GM20431 (cell line): ENCODE results near the gene NOS1AP.

Experiments used
- in situ Hi-C: fragments of 300-500 bp; cut with MseI, MboI; formaldehyde crosslinking; loops from one replicate; pipeline ENCODE4 v1.15.0; 2020; ENCODE audit warnings: low sequenced_read_pairs; ENCODE audit not compliant: unreplicated experiment

Gene NOS1AP

DNA sequence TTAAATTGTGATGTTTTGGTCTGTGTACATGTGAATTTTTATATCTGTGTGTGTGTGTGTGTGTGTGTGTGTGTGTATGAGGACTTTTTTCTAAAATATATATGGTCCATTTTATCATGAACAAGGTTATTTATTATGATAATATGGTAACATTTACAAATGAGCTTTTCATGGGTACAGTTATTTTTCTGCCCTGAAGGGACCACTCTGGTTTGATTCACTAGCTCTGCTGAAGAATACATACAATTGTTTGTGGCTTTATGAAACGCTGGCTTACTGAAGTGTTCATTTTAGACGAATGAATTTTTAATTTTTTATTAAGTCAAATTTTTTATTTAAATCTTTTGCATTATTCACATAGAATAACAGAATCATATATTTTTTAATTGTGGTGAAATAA lies 235.2 kb downstream of the NOS1AP start:
- in situ Hi-C loops: no loop called here

DNA sequence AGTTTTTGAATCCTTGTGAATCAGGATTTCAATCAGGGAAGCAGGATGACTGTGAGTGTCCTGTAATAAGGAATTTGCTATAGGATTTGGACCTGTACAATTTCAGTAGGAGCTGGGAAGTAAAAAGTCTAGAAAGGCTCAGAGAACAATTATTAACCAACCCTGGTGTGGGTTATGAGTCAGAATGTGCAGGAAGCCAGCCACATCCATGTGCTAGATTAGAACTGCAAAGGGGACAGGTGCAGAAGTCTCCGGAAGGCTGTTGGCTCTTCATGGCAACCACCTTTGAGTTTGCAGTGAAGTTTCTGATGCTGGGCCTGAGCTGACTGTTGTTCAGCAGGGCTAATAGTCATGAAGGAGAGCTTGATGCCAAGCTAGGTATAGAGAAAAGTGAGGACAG lies 236.5 kb downstream of the NOS1AP start:
- in situ Hi-C loops: no loop called here

DNA sequence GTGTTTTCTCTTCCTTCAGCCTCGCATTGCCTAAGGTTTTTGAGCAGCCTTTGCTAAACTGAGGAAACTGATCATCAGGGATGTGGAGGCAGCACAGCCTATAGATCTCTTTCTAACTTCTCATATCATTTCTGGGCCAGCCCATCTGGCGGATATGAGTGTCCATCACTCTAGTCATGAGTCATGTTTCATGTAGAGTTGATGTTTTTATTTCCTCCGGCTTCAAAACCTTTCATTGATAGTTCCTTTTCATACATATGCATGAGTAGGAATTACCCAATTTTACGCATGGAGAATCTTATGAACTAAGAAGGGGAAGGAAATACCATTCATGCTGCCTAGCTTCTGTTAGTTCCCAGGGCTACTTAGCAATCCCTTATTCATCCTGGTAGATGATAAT lies 240.8 kb downstream of the NOS1AP start:
- in situ Hi-C loops: no loop called here

DNA sequence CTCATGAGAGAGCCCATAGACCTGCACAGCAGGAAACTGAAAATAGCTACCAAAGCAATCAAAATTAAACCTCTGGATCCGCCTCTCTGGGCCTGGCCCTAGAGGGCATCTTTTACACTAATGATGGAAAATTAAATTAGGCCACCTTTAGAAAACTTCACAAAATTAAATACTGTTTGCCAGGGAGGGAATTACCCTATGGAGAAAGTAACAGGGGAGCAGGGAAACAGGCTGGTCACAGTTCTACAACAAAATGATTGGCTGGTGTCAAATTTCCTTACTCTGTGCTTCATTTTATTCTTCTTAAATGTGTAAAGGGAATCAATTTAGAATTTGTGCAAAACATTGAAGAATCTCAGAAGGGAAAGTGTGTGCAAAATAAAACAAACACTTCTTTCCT lies 244.7 kb downstream of the NOS1AP start:
- in situ Hi-C loops: no loop called here

DNA sequence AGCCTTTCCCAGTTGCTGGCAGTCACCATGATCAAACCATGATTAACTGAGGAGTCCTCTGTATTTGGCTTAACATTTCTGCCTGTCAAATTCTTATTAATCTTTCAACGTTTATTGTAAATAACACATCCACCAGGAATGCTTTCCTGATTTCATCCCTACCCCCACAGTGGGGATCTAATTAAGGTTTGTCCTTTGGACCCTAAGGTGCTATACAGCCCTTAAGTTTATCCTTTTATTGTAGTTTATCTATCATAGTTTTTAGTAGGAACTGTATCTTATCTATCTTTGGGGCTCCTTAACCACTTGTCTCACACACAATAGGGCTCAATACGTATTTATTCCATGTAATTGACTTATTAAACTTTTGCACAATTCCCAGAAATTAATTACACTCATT lies 246.2 kb downstream of the NOS1AP start:
- in situ Hi-C loops: no loop called here

DNA sequence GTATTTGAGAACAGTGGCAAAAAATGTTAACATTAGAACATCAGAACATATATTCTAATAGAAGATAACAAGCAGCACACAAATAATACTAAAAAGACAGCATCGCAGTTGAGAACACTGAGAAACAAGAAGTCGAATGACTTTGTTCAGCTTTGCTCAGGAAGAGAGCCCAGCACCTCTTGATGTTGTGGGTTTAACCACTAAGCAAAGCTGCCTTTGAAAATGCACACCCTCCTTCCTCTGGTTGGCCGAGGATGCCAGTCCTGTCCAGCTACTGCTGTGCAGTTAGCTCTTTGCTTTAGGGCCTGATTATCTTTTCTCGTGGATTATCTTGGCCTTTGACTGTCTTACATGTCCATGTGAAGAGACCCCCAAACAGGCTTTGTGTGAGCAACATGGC lies 246.7 kb downstream of the NOS1AP start:
- in situ Hi-C loops: no loop called here

DNA sequence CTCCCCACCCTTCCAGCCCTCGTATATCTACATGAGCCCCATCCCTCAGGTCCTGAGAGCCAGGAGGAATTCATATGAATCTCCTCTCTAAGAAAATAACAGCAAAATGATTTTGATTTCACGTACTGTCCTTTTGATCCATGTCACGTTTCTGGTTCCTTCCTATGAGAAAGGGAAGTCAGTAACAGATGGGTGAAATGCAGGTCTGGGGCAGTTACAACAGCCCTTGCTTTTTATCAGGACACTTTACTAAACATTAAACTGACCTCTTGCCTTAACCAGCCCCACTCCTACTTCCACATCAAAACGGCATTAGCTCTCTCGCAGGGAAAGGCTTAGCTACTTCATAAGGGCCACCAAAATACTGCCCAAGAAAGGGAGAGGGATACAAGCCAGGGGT lies 248.1 kb downstream of the NOS1AP start:
- in situ Hi-C loops: no loop called here

DNA sequence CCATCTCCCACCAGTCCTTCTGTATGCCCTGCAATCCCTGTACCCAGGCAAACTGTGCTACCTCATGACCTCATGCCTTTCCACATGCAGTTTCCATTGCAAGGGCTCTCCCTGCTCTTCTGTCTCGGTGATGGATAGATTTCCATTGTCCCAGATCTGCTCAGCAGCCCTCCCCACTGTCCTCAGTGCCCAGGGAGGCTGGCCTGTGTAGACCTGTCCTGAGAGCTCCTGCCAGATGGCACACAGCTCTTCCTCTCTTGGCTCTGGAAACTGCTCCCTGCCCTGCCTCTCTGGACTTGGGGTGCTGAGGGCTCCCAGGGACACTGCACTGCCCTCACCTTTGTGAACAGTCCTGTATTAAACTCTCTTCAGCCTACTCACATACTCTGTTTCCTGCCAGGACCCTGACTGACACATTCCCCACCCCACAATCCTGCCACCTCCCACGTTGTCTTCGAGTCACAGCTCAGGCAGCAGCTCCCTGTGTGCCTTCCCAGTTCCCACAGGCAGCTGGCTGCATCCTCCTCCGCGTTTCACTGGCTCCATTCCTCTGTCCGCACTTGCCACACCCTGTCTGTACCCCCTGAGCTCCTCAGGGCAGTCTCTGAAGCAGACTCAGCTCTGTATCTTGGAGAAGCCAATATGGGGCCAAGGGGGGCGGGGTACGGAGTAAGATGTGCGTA lies 250.1 kb downstream of the NOS1AP start:
- in situ Hi-C loops: no loop called here

DNA sequence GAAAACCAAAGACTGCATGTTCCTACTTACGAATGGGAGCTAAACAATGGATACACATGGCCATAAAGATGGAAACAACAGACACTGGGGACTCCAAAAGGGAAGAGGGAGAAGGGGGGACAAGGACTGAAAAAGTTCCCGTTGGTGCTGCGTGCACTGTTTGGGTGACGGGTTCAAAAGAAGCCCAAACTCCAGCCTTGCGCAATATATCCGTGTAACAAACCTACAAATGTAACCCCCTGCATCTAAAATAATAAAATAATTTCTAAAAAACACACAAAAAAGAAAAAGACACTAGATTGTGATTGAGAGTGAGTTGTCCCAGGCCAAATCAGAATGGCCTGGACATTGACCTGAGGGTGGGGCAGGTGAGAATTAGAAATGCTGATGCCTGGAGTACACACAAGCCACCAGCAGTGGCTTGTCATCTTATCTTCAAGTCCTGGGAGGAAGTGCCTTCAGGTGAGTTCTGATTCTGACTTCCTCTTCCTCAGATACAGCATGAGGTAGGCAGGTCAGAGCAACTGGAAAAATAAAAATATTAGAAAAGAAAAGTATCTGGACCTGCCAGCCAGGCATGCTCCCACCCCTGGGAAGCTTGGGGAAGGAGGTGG lies 252.4 kb downstream of the NOS1AP start:
- in situ Hi-C loops: no loop called here

DNA sequence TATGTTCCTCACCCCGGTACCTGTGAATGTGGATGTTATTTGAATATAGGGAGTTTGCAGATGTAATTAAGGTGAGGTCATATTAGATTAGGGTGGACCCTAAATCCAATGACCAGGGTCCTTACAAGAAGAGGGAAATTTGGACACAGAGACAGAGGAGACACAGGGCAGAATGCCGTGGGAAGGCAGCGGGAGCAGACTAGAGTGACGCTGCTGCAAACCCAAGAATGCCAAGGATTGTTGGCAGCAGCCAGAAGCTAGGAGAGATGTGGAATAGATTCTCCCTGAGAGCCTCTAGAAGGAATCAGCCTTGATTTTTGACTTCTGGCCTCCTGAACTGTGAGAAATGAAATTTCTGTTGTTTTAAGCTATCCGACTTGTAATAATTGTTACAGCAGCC lies 253.5 kb downstream of the NOS1AP start:
- in situ Hi-C loops: no loop called here

DNA sequence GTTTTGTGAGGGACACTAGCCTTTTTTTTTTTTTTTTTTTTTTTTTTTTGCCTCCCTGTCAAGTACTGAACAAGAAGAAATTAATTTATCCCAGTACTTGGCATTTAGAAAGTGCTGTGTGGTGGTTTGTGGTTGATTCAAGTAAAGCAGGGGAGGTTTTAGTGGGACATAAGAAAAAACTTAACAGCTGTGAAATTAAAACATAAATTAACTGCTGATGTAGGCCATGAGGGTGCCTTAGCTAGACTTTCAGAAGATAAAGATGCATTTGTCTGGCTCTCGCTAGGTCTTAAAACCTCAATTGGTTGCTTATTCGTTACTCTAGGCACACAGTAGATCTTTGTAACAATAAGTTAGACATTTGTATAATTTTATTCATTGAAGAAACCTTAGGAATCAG lies 254.9 kb downstream of the NOS1AP start:
- in situ Hi-C loops: no loop called here

DNA sequence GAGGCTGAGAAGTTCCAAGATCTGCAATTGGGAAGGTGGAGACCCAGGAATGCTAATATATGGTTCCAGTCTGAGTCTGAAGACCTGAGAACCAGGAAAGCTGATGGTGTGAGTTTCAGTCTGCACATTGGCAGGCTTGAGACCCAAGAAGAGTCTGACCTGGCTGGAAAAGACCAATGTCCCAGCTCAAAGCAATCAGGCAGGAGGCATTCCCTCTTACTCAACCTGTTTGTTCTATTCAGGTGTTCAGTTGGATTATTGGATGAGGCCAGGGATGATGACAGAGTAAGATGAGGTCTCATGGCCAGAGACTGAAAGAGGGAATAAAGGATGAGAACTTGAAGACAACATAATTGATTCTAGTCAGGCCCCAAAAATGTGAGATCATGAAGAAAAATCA lies 257.1 kb downstream of the NOS1AP start:
- in situ Hi-C loops: no loop called here

DNA sequence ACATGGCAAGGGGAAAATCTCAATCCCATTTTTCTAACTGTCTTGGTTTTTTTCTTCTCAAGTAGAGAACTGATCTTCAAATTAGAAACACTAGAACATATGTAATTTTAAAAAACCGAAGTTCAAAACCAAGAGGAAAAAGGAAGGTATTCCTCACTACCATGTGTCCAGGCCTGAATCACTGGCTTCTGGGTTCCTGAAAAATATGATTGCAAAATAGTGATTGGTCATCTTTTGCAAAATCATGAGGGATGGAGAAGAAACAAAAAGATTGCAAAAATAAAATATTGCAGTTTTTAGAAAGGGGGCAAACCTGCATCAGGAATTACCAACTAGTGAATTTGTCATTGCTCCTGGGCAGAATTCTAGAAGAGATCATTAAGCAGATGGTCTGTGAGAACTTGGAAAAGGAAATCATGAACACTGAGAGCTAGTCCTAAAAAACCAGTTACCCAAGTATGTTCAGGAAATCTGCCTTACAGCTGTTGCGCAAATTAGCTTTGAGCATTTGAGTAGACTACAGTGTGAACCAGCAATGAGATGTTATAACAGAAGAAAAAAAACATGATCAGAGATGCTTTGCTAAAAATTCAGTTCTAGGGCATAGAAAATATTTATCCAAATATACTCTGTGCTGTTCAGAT lies 257.8 kb downstream of the NOS1AP start:
- in situ Hi-C loops: no loop called here

DNA sequence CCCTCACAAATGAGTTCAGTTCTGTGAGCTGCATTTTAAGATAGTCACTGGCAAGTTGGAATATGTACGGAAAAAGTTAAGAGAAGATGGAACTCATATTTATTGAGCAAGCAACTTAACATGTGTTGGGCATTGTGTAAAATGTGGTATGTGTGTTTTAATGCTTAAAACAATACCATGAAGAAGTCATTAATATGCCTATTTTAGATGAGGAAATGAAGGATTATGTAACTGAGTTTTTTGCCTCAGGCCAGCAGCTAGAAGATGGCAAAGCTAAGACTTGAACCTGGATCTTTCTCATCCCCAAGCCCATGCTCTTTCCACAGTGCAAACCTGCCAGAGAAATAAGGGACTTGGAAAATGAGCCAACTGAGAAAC lies 258.3 kb downstream of the NOS1AP start:
- in situ Hi-C loops: no loop called here

DNA sequence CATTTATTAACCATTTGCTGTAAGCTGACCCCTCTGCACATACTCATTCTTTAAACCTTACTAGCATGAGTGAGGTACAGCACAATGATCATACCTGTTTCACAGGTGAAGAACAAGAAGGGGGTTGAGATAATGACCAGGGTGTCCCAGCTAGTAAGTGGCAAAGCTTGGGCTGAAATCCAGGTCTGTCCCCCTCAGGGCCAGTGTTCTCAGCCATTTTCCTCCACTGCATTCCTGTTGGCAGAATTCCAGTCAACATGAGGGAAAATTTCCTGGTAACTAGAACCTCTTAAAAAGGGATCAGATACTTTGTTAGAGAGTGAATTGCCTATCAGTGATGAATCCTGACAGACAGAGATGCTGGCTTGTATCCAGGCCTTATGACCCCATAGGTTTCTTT lies 259.0 kb downstream of the NOS1AP start:
- in situ Hi-C loops: no loop called here

DNA sequence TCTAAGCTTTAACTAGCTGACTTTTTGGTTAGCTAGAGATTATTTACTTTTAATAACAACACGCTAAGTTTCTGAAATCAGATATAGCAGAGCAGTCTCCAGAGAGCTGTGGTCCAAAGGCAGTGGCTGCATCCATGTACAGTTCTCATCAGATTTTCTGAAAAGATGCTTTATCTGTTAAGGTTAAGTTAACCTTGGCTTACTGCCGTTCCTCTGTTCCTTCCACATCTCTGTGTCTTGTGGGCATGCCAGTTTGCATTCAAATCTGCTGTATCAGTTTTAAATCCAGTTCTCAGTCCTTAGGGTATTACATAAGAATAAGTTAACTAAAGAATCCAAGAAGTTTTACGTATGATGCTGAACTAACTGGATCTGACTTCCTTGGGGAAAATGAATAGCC lies 260.3 kb downstream of the NOS1AP start:
- in situ Hi-C loops: no loop called here

DNA sequence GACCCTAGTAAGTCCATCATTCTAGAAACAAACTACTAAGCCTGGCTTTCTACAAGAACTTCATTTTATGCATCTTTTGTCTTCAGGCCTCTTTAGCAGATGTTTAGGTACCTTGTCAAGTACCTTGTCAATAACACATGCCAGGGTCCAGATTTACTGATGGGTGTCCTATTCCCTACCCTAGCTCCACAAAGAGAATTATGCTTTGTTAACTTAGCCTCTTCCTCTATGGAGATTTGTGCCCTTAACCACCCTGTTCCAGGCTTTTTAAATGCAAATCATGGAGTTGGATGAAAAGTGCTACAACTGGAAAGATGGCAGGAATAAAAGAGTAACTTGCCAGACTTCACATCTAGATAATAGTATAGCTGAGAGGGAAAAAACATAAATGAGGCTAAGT lies 264.5 kb downstream of the NOS1AP start:
- in situ Hi-C loops: no loop called here

DNA sequence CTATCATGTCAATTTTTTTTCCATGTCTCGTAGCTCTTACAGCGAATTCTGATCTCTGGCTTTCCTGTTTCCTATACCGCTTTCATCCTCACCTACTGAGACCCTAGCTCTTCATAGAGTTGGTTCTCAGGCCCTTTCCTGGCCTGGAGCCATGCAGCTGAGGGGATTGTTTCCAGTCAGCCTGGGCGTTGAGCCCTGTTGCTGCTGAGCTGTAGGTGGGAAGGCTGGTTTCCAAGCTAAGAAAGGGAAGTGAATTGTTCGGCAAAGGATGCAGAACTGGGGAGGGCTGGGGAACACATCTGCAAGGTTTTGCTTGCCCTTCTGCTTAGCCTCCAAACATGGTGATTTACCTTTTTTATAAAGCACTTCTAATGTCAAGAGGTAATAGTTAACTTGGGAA lies 265.6 kb downstream of the NOS1AP start:
- in situ Hi-C loops: no loop called here

DNA sequence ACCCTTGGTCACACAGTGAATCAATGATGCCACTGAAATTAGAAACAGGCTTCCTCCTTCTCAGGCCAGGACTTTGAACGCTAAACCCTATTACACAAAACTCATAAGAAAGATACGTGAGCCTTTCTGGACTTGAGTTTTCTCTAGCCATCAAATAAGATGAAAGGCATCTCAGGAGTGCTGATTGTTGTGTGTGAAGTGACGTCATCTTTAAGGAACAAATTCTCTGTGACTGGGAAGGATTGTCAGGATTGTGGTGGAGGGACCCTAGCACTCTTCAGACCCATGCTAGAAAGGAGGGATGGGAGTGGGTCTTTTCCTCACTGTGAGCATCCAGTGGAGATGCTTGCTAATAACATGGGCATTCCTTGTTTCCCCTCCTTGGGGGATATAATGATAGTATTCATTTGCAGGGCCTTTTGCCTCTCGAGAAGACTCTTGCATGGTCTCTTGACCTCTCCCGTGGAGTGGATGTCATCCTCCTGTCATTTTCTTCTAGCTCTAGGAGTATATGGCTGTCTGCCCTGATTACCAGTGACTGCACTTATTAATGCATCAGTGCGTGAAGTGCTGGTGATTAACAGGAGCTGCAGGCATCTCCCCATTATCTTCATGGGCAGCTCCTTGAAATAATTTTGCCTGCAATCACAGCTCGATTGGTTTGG lies 267.3 kb downstream of the NOS1AP start:
- in situ Hi-C loops: no loop called here

DNA sequence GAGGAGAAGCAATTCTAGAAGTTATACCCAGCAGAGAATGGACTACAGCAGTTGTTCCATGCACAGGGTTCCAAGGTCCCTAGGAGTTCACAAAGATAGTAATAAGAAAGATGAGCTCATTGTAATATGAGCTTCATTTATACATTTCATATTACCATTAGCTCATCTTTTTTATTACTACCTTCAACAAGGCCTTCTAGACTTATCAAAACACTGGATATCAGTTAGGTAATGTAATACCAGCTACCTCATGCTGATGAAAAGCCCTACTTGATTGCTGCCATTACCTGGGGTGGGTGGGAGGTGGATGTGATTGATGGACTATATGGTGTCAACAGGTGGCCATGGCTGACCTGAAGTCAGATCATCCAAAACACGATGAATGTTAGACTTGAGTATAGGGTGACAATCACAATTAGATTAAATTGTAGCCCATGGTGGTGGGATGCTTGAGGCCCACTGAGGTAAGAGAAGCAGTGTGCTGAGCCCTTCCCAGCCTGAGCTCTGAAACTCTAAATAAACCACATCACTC lies 273.0 kb downstream of the NOS1AP start:
- in situ Hi-C loops: no loop called here

DNA sequence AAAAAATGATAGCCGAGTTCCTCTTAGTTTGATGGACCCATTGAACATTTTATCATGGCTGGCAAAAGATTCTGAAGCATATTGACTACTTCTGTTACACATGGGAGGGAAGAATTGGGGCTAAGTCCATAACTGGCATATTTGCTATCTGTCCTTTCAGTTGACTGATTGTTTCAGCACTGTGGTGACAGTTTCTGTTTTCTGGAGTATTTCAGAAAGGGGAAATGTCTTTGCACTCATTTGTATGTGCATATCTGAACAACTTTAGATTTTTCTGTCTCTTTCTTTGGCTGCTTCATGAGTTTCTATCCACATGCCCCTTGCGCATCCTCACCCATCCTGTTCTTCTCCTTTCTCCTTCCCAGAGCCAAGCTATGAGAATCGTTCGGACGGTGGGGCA lies 274.0 kb downstream of the NOS1AP start:
- in situ Hi-C loops: no loop called here
